HCT116 (cell line): Measurements from ENCODE around the gene TANGO6.

Experiments used
- POLR2A ChIP-seq: IDR thresholded peaks from 2 replicates; pipeline ENCODE4 v1.7.0; 2011; ENCODE audit warnings: borderline replicate concordance; ENCODE audit not compliant: insufficient read depth, insufficient read length; ENCODE audit errors: extremely low read depth
- ZFX ChIP-seq: fragments of 450-650 bp; IDR thresholded peaks from 2 replicates; pipeline ENCODE4 v1.6.1; 2017
- TF ChIP-seq, protein P1 (sequence below), 3 experiments: fragments of 200-600 bp in 1 of 3; sonication (generic) in 1 of 3; IDR thresholded peaks in 2 of 3; conservative IDR thresholded peaks in 1 of 3; 2 replicates each; pipeline ENCODE4 v1.5.1; 2012 to 2017; ENCODE audit warnings: low read depth in 2 of 3, low read length in 2 of 3, antibody characterized with exemption in 1 of 3, borderline replicate concordance in 1 of 3, control low read depth in 1 of 3, mild to moderate bottlenecking in 1 of 3, mixed read lengths in 1 of 3, mixed run types in 1 of 3, moderate library complexity in 1 of 3; ENCODE audit not compliant: insufficient read depth in 1 of 3

GRCh38 chr16:68994324-68994723 is 151.0 kb downstream of the TANGO6 start:
- TF ChIP-seq ZFX (no peak), POLR2A (no peak)
- TF ChIP-seq, protein P1, sequence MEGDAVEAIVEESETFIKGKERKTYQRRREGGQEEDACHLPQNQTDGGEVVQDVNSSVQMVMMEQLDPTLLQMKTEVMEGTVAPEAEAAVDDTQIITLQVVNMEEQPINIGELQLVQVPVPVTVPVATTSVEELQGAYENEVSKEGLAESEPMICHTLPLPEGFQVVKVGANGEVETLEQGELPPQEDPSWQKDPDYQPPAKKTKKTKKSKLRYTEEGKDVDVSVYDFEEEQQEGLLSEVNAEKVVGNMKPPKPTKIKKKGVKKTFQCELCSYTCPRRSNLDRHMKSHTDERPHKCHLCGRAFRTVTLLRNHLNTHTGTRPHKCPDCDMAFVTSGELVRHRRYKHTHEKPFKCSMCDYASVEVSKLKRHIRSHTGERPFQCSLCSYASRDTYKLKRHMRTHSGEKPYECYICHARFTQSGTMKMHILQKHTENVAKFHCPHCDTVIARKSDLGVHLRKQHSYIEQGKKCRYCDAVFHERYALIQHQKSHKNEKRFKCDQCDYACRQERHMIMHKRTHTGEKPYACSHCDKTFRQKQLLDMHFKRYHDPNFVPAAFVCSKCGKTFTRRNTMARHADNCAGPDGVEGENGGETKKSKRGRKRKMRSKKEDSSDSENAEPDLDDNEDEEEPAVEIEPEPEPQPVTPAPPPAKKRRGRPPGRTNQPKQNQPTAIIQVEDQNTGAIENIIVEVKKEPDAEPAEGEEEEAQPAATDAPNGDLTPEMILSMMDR (IDR thresholded peaks at IDR 0.05 in 2 of 3, conservative IDR thresholded peaks at IDR 0.05 in 1 of 3; ENCODE audit: borderline replicate concordance in 1 of 3, insufficient read depth in 1 of 3, low read depth in 2 of 3, low read length in 2 of 3), result no peak
